DOHH2 (cell line): Measurements from ENCODE around the gene DCLRE1B.

Source experiments
- CTCF ChIP-seq: fragments of 200-600 bp; sonication (generic); IDR thresholded peaks from one replicate; pipeline ENCODE4 v1.5.1; 2014; ENCODE audit warnings: antibody characterized with exemption, mild to moderate bottlenecking, low read depth, low read length; ENCODE audit not compliant: poor library complexity, severe bottlenecking
- EZH2phosphoT487 ChIP-seq: fragments of 200-600 bp; sonication (generic); IDR thresholded peaks from 2 replicates; pipeline ENCODE4 v1.6.1; 2017; ENCODE audit warnings: borderline replicate concordance, mild to moderate bottlenecking, antibody characterized with exemption, low read length, moderate library complexity, mixed read lengths

GRCh38 chr1:113931451-113931851, 26.3 kb downstream of the DCLRE1B start:
- TF ChIP-seq CTCF (no peak), EZH2phosphoT487 (no peak)
